HCT116 (cell line): ENCODE measurements around the gene PARD6G. TPM values are rescaled to one million over a fixed set of nuclear protein-coding genes. Genes with fewer than 3 reads are reported as not detected.

ENCODE experiments used
- ATAC-seq: fragments of 200-7000 bp; cut with Tn5 transposase; 2 replicates; pipeline ENCODE4 v1.9.1; 2020; ENCODE audit warnings: mild to moderate bottlenecking, moderate library complexity
- BruUV-seq: library from RNA; stranded (reverse); fragments of 400-500 nt; replicated peaks from 2 replicates; lab custom pipeline; 2021; lab: Mats Ljungman, UMichigan
- CTCF ChIA-PET: fragments of 300-600 bp; sonication (Branson Sonifier 250); formaldehyde crosslinking; loops from one replicate; lab custom pipeline; 2021; ENCODE audit warnings: antibody characterized with exemption; lab: Charles Lee
- POLR2A ChIA-PET: fragments of 300-600, 350-600 bp; sonication (Branson Sonifier 250); formaldehyde crosslinking; loops from one replicate; lab custom pipeline; 2021; ENCODE audit warnings: antibody characterized with exemption; lab: Charles Lee
- RAD21 ChIA-PET, 2 experiments: fragments of 300-600 bp; sonication (Branson Sonifier 250); formaldehyde crosslinking; loops; one replicate each; lab custom pipeline; 2023; ENCODE audit warnings: low total read pairs in 2 of 2; ENCODE audit not compliant: uncharacterized antibody in 2 of 2, unreplicated experiment in 2 of 2, low non-redundant PET in 1 of 2; lab: Charles Lee
- DNase-seq: peaks from one replicate; pipeline ENCODE4 v3.0.0-alpha.2; 2010; ENCODE audit warnings: low read depth, low spot score
- H2AFZ ChIP-seq: fragments of 200-600 bp; shearing (Covaris generic), sonication (generic); 2 replicates; pipeline ENCODE4 v1.6.1; 2017; ENCODE audit warnings: low read depth, mixed run types, mixed read lengths, antibody characterized with exemption, low read length; ENCODE audit not compliant: poor library complexity, severe bottlenecking
- H3K27ac ChIP-seq: 2 replicates; pipeline ENCODE4 v1.5.1; 2012; ENCODE audit warnings: low read depth, low read length
- H3K27me3 ChIP-seq: fragments of 200-600 bp; sonication (generic); 2 replicates; pipeline ENCODE4 v1.6.1; 2016; ENCODE audit warnings: mixed run types, low read length, mixed read lengths; ENCODE audit not compliant: insufficient read depth
- H3K36me3 ChIP-seq, 2 experiments: fragments of 200-500 bp in 1 of 2; fragments of 200-600 bp in 1 of 2; sonication (Bioruptor generic) in 1 of 2; sonication (generic) in 1 of 2; 2 replicates each; pipeline versions ENCODE4 v1.5.1 to v1.6.1; 2014 to 2016; ENCODE audit warnings: low read length in 2 of 2, inconsistent platforms in 1 of 2, mixed read lengths in 1 of 2, mixed run types in 1 of 2; ENCODE audit not compliant: insufficient read depth in 2 of 2, control insufficient read depth in 1 of 2
- H3K4me1 ChIP-seq, 2 experiments: fragments of 200-600 bp in 1 of 2; sonication (generic) in 1 of 2; 2 replicates each; pipeline versions ENCODE4 v1.5.1 to v1.6.1; 2012 to 2017; ENCODE audit warnings: low read length in 2 of 2, inconsistent platforms in 1 of 2, mild to moderate bottlenecking in 1 of 2, mixed read lengths in 1 of 2, mixed run types in 1 of 2, moderate library complexity in 1 of 2; ENCODE audit not compliant: insufficient read depth in 2 of 2, control insufficient read depth in 1 of 2
- H3K4me2 ChIP-seq: fragments of 200-600 bp; sonication (generic); 2 replicates; pipeline ENCODE4 v1.6.1; 2017; ENCODE audit warnings: mixed run types, low read length, mixed read lengths
- H3K4me3 ChIP-seq, 2 experiments: fragments of 200-600 bp in 1 of 2; sonication (generic) in 1 of 2; replicated peaks in 1 of 2; 2 replicates each; pipeline ENCODE4 v1.5.1; 2011 to 2016; ENCODE audit warnings: low read length in 2 of 2, control low read depth in 1 of 2, low read depth in 1 of 2, mild to moderate bottlenecking in 1 of 2, mixed read lengths in 1 of 2, mixed run types in 1 of 2
- H3K79me2 ChIP-seq: fragments of 200-600 bp; sonication (generic); 2 replicates; pipeline ENCODE4 v1.6.1; 2017; ENCODE audit warnings: mild to moderate bottlenecking, mixed run types, low read length, moderate library complexity, mixed read lengths; ENCODE audit not compliant: insufficient read depth
- H3K9ac ChIP-seq: fragments of 200-600 bp; sonication (generic); 2 replicates; pipeline ENCODE4 v1.6.1; 2016; ENCODE audit warnings: low read length, mixed read lengths
- H3K9me2 ChIP-seq: fragments of 200-600 bp; sonication (generic), shearing (Covaris generic); 2 replicates; pipeline ENCODE4 v1.6.1; 2017; ENCODE audit warnings: mixed run types, mild to moderate bottlenecking, moderate library complexity; ENCODE audit not compliant: insufficient read depth
- H3K9me3 ChIP-seq, 2 experiments: fragments of 200-500 bp in 1 of 2; fragments of 200-600 bp in 1 of 2; sonication (Bioruptor generic) in 1 of 2; sonication (generic) in 1 of 2; 2 replicates each; pipeline ENCODE4 v1.6.1; 2014 to 2017; ENCODE audit warnings: low read length in 2 of 2, mixed read lengths in 2 of 2, inconsistent platforms in 1 of 2, low read depth in 1 of 2, mild to moderate bottlenecking in 1 of 2, mixed run types in 1 of 2, moderate library complexity in 1 of 2; ENCODE audit not compliant: control insufficient read depth in 1 of 2, insufficient read depth in 1 of 2
- H4K20me1 ChIP-seq: fragments of 200-600 bp; sonication (generic), shearing (Covaris generic); 2 replicates; pipeline ENCODE4 v1.6.1; 2017; ENCODE audit warnings: mixed run types, mild to moderate bottlenecking, moderate library complexity; ENCODE audit not compliant: insufficient read depth
- EZH2 ChIP-seq: fragments of 200-600 bp; sonication (generic); IDR thresholded peaks from 2 replicates; pipeline ENCODE4 v1.6.1; 2017; ENCODE audit warnings: antibody characterized with exemption, mixed run types
- EZH2phosphoT487 ChIP-seq: fragments of 200-600 bp; IDR thresholded peaks from 2 replicates; pipeline ENCODE4 v1.6.1; 2018; ENCODE audit warnings: antibody characterized with exemption, borderline replicate concordance
- FOSL1 ChIP-seq: IDR thresholded peaks from 2 replicates; pipeline ENCODE4 v1.6.1; 2012; ENCODE audit warnings: low read depth
- POLR2AphosphoS5 ChIP-seq: IDR thresholded peaks from 2 replicates; pipeline ENCODE4 v1.6.1; 2011; ENCODE audit warnings: mild to moderate bottlenecking, low read depth, low read length, moderate library complexity
- SIN3A ChIP-seq: IDR thresholded peaks from 2 replicates; pipeline ENCODE4 v1.6.1; 2012; ENCODE audit warnings: low read depth
- SP1 ChIP-seq: IDR thresholded peaks from 2 replicates; pipeline ENCODE4 v1.6.1; 2012; ENCODE audit warnings: low read depth
- YY1 ChIP-seq: IDR thresholded peaks from 2 replicates; pipeline ENCODE4 v1.6.1; 2011; ENCODE audit warnings: low read length, low read depth, moderate library complexity, mild to moderate bottlenecking; ENCODE audit not compliant: insufficient replicate concordance; ENCODE audit errors: extremely low read depth
- ZFX ChIP-seq: fragments of 450-650 bp; IDR thresholded peaks from 2 replicates; pipeline ENCODE4 v1.6.1; 2017
- ZNF274 ChIP-seq: fragments of 200-500 bp; sonication (Bioruptor generic); IDR thresholded peaks from 2 replicates; pipeline ENCODE4 v1.6.1; 2014; ENCODE audit warnings: mild to moderate bottlenecking, low read depth, low read length, inconsistent platforms
- intact Hi-C: fragments of 100-400 bp; cut with micrococcal nuclease; formaldehyde crosslinking; loops from 2 replicates; pipeline ENCODE4 v1.10.0; 2022
- total RNA-seq: library from RNA; stranded (reverse); gene quantifications from one replicate; pipeline ENCODE4 v1.2.1, GENCODE V29; 2021; ENCODE audit not compliant: unreplicated experiment
- TF ChIP-seq, protein P1 (sequence below): IDR thresholded peaks from 2 replicates; pipeline ENCODE4 v1.6.1; 2012; ENCODE audit warnings: low read depth
- TF ChIP-seq, protein P2 (sequence below): IDR thresholded peaks from 2 replicates; pipeline ENCODE4 v1.6.1; 2012
- TF ChIP-seq, protein P3 (sequence below): IDR thresholded peaks from 2 replicates; pipeline ENCODE4 v1.6.1; 2012

The PARD6G gene
- total RNA-seq, 1 experiment from 2014 or later: 12.8 TPM

DNA sequence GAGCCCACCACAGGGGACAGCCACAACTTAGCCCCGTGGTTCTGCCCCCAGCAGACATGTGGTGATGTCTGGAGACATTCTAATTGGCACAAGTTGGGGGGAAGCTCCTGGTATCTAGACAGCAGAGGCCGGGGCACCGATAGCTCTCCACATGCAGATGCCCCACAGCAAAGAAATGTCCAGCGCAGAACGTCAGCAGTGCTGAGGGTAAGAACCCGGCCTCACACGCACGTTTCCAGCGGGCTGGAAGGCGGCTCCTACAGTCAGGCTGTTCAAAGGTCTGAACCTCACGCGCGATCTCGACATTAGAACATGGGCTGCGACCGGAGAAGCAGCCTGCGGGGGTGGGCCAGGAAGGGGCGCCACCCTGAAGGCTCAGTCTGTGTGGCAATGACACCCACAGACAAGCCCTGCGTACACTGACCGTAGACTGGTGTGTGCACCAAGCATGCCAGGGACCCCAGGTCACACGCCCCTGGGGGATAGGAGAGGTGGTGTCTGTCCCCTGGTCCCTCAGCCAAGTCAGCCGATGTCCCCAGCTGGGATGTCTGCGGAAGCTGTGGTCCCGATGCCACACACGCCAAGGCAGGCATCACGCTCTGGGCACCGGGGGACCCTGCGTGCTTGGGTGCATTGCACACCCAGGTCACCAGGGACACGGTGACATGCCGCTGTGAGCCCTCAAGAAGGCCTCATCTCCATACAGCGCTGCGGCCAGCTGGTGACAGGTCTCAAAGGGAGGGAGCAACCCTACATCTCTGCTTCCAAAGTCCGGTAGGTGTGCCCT, 66.3 kb downstream of the PARD6G start:
- Histone ChIP-seq H3K9me3 (no peaks in the 10 kb centered on the region), H3K4me1 (no peaks in the 10 kb centered on the region), H2AFZ (no peak overlapping the region), H3K36me3 (no peaks in the 10 kb centered on the region), H3K4me3 (no peak overlapping the region), H4K20me1 (no peaks in the 10 kb centered on the region), H3K4me2 (no peak overlapping the region), H3K27me3 (no peaks in the 10 kb centered on the region), H3K9ac (no peak overlapping the region), H3K79me2 (no peaks in the 10 kb centered on the region), H3K27ac (no peak overlapping the region), H3K9me2 (no peaks in the 10 kb centered on the region)
- DNase-seq: no peak
- ATAC-seq: no peak
- intact Hi-C loops: no loop called here
- TF ChIP-seq, protein P1, sequence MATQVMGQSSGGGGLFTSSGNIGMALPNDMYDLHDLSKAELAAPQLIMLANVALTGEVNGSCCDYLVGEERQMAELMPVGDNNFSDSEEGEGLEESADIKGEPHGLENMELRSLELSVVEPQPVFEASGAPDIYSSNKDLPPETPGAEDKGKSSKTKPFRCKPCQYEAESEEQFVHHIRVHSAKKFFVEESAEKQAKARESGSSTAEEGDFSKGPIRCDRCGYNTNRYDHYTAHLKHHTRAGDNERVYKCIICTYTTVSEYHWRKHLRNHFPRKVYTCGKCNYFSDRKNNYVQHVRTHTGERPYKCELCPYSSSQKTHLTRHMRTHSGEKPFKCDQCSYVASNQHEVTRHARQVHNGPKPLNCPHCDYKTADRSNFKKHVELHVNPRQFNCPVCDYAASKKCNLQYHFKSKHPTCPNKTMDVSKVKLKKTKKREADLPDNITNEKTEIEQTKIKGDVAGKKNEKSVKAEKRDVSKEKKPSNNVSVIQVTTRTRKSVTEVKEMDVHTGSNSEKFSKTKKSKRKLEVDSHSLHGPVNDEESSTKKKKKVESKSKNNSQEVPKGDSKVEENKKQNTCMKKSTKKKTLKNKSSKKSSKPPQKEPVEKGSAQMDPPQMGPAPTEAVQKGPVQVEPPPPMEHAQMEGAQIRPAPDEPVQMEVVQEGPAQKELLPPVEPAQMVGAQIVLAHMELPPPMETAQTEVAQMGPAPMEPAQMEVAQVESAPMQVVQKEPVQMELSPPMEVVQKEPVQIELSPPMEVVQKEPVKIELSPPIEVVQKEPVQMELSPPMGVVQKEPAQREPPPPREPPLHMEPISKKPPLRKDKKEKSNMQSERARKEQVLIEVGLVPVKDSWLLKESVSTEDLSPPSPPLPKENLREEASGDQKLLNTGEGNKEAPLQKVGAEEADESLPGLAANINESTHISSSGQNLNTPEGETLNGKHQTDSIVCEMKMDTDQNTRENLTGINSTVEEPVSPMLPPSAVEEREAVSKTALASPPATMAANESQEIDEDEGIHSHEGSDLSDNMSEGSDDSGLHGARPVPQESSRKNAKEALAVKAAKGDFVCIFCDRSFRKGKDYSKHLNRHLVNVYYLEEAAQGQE: no peak
- no peak for TF ChIP-seq EZH2phosphoT487
- no peak for TF ChIP-seq SP1
- no peak for TF ChIP-seq YY1
- no peak for TF ChIP-seq EZH2
- no peak for TF ChIP-seq ZNF274
- no peak for TF ChIP-seq ZFX
- no peak for TF ChIP-seq SIN3A
- TF ChIP-seq, protein P2, sequence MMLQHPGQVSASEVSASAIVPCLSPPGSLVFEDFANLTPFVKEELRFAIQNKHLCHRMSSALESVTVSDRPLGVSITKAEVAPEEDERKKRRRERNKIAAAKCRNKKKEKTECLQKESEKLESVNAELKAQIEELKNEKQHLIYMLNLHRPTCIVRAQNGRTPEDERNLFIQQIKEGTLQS: no peak
- TF ChIP-seq, protein P3, sequence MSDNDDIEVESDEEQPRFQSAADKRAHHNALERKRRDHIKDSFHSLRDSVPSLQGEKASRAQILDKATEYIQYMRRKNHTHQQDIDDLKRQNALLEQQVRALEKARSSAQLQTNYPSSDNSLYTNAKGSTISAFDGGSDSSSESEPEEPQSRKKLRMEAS: no peak
- TF ChIP-seq POLR2AphosphoS5: no peak
- no peak for TF ChIP-seq FOSL1
- ChIA-PET CTCF (no interaction called here), RAD21 (no interaction called here), POLR2A (no interaction called here)
- no TSS peak for BruUV-seq
